Endothelial cell of hepatic sinusoid (primary cell): ENCODE measurements around the gene GSTT4.
"Not testable (repeated sequence)": the region's sequence is repeated elsewhere in the genome, so short reads cannot be mapped to it uniquely, and the experiment has no call there.

Experiments
- in situ Hi-C: cut with HindIII; loops from 2 replicates; pipeline ENCODE4 v1.10.0; 2017; ENCODE audit warnings: low sequenced_read_pairs

Gene GSTT4

DNA sequence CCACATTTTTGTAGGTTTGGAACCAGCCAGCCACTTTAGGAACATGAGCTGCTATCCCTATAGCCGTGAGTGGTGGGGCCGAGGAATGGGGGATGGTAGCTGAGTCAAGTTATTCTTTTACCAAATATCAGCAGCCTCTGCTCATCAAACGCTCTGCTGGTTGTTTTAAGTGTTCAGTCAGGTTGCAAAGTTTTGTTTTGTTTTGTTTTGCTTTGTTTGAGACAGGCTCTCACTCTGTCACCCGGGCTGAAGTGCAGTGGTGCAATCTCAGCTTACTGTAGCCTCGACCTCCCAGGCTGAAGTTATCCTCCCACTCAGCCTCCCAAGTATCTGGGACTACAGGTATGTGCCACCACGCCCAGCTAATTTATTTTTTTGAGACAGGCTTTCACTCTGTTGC lies 20.2 kb upstream of the GSTT4 start:
- in situ Hi-C loops = no loop called here

DNA sequence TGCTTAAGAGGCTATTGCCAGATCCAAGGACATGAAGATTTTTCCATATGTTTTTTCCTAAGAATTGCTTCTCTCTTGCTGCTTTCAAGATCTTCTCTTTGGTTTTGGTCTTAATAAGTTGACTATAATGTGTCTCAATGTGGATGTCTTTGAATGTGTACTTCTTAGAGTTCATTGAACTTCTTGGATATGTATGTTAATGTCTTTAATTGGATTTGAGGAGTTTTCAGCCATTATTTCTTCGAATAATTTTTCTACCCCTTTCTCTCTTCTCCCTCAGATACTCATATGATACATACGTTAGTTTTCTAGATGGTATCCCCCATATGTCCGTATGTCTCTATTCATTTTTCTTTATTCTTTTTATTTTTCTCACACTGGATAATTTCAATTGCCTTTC lies 19.1 kb upstream of the GSTT4 start:
- in situ Hi-C loops = no loop called here

DNA sequence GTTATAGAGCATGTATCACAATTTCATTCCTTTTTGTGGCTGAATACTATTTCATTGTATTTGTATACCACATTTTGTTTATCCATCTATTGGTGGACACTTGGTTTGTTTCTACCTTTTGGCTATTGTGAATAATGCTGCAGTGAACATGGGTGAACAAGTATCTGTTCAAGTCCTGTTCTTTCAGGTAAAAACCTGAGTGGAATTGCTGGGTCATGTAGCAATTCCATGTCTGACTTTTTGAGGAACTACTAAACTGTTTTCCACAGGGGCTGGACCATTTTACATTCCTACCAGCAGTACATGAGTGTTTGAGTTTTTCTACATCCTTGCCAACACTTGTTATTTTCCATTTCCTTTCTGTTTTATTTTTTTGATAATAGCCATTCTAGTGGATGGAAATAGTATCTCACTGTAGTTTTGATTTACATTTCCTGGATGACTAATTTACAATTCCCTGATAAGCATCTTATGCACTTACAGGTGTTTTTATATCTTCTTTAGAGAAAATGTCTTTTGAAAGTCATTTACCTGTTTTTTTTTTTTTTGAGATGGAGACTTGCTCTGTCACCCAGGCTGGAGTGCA lies 18.0 kb upstream of the GSTT4 start:
- in situ Hi-C loops = no loop called here

DNA sequence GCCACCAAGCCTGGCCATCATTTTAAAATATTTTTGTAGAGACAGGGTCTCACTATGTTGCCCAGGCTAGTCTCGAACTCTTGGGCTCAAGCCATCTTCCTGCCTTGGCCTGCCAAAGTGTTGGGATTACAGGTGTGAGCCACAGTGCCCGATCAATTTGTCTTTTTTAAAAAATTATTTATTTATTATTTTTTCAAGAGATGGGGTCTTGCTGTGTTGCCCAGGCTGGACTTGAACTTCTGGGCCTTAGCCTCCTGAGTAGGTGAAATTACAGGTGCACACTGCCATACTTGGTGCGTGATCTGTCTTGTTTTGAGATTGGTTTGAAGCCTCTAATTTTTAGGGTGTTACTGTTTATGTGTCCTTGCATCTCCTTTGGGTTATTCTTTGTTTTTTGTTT lies 16.1 kb upstream of the GSTT4 start:
- in situ Hi-C loops = no loop called here

DNA sequence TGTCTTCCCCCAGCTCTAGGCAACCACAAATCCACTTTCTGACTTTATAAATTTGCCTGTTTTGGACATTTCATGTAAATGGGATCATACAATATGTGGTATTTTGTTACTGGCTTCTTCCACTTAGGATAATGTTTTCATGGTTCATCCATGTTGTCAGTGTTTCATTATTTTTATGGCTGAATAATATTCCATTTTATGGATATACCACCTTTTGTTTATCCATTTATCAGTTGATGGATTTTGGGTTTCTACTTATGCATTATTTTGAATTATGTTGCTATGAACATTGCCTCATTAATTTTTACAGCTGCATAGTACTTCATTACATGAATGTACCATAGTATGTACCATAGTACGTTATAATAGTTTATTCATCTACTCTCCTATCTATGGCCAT lies 10.9 kb upstream of the GSTT4 start:
- in situ Hi-C loops = no loop called here

DNA sequence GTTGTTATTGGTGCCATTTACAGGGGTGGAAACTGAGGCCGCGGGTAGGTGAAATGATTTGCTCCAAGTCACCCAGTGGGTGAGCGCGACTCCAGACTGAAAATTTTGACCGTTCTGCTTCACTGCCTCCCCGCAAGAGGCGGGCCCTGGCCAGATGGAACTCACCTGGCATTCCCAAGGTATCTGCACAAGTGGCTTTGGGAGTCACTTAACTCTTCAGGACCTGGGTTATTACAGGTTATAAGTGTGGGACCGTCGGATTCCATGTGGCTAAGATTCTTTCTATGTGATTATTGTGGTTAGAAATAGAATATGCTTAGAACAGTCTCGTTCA lies 6.4 kb upstream of the GSTT4 start:
- in situ Hi-C loops = no loop called here

DNA sequence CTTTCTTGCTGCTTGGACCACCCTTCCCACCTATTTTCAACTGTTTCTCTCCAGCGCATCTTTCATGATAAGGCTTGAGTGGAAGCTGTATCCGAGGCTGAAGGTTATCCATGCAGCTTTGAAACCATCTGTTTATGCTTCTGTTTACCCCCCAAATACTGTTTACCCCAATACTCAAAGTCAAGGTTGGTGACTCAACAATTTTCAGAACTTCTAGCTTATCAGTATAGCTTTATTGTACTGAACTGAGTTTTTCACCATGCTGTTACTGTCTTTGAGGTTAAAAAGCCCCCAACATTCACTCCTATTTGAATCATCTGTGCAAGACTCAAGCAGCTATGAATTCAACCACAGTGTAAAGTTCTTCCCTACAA lies 4.8 kb upstream of the GSTT4 start:
- in situ Hi-C loops = no loop called here

DNA sequence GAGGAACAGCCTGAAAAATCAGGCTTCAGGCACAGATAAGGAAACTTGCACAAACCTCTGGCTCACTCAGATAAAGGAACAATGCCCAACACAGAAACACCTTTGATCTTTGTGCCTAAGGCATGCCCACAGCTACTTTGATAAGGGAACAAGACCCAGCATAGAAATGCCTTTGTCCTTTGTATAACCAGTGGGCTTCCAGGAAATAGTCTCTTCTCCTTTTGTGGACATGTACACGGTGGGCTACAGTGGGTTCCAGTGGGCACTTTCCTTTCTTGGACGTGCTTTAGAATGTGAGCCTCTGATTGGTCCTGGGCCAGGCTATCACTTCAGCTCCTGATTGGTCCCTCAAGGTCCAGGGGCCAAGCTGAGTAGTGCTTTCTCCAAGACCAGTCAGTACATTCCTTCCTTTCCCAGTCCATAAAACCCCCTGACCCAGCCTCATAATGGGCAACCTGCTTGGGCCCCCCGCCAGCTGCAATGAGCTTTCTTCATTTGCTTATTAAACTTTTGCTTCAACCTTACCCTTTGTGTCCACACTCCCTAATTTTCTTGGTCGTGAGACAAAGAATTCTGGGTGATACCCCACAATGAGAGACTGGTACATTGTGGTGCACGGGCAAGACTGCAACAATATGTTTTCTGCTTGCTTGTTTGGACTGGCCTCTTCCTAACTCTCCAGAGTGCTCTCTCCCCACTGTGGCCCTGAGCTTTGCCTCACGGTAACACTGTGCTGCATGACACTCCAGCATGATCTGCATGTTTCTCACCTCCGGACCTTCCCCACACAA lies 4.2 kb upstream of the GSTT4 start:
- in situ Hi-C loops = loop anchor here (10.0 kb wide), 1 partner anchor 145 kb away; no protein-coding TSS in a partner anchor

DNA sequence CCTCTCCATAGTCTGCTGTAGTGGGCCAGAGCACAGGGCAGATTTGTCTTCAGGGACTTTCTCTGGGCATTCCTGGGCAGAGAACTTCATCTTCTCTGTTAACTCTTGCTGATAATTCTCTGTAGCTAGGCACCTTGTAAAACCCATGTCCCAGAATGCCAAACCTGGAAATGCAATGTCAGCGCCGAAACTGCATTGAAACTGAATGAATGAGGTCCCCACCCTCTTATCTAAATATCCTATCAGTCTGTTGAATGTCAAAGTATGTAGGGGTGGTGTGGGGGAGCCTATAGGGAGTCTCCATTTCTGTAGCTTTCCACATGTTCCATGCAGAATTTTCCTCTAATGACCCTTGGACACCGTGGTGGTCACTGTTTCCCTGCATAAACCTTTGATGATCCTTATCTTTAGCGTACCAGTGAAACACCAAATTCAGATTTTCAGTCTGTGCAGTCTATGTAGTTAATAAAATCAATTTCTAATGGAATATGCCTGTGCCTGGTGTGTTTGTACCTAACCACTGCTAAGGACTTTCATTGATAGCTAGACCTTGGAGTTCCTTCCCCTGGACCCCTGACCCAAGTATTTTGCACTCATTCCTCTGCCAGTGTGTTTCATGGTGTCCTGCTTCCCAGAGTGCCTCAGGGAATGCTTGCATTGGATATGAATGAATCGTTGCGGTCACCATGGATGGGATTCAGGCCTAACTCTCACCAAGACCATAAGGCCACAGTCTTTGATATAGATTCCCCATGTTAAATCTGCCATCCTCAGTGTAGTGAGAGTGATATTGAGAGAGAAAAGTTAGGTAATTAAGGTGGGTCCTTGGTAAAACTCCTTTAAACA lies 3.4 kb upstream of the GSTT4 start:
- in situ Hi-C loops = loop anchor here (10.0 kb wide), 1 partner anchor 146 kb away; no protein-coding TSS in a partner anchor

DNA sequence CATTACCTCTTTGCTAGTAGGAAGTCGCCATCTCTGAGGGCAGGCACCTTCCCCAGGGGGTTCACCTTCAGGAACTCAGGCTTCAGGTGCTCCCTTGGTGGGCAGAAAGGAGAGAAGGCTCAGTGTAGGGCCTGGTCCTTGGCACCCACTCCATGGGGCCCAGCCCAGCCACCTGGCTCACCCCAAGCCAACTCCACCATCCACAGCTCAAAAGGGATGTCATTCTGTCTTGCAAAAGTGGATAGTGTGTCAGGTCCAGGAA lies 2.7 kb upstream of the GSTT4 start:
- in situ Hi-C loops = loop anchor here (10.0 kb wide), 1 partner anchor 147 kb away; no protein-coding TSS in a partner anchor

DNA sequence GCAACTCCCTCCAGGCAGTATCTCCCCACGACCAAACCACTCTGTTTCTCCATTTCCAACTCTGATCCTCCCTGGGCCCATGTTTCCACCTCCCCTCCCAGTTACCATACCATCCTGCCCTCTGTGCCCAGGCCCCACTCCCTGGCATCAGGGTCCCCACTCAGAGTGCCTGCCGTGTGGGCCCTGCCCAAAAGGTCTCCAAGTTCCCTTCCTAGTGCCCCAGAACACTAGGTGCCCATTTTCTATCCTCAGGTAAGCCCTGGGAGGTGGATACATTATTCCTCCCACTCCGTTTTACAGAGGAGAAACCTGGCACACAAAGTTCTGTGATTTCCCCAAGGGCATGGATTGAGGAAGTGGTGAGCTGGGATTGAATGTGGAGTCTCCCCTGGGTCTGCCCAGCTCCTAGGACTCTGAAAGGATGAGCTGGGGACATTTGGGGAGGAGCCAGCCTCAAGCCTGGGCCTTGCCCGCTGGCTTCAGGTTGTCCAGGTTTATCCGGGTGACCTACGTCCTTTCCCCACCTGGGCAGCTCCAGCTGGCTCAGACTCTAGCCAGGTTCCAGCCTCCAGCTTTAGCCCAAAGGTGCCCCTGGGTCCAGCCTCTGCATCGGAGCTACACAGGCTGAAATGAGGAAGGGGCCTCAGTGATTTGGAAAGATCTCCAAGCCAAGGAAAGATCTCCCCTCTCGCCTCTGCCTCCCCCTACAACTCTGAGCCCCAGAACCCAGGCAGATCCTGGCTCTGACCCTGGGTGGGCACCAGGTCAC lies 2.2 kb upstream of the GSTT4 start:
- in situ Hi-C loops = loop anchor here (10.0 kb wide), 1 partner anchor 147 kb away; no protein-coding TSS in a partner anchor

DNA sequence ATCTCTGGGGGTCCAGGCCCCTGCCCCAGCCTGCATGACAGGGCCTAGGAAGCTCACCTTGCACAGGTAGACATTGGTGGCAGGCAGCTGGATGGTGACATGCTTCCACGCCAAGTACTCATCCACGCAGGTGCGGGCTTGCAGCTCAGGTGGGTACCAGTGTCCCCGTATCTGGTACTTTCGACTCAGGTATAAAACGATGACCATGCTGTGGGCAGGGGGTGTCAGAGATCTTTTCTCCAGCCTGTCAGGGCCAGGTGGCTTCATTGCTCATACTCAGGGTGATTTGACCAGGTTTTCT lies 1.6 kb upstream of the GSTT4 start:
- in situ Hi-C loops = loop anchor here (10.0 kb wide), 1 partner anchor 148 kb away; no protein-coding TSS in a partner anchor

DNA sequence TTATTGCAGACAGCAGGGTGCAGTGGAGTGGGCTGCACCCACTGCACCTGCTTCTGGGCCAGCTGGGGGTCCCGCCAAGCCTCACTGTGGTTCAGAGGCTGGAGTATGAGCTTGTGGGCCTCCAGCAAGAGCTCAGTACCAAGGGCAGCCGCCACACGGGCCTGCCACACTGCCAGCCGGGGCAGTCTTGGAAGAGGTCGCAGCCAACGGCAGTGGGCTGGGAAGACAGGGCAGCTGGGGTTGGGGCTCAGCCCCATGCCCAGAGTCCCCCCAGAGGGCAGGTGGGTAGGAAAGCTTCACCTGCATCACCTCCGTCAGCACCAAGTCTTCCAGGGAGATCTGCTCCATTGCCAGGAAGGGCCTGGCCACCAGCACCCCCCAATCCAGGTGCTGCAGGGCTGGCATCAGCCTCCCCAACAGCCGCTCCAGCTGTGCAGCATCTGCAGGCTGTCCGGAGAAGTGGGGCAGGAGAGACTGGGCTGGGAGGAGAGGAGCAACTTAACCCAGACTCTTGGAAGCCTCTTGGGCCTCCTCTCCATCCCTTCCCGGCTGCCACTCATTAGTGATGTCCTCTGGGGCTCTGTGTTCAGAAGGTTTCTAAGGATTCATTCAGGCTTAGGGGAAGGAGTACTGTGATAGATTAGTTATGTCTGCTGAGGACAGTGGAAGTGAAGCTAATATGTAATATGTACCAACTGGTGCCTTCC lies 1.1 kb upstream of the GSTT4 start:
- in situ Hi-C loops = loop anchor here (10.0 kb wide), 1 partner anchor 148 kb away; no protein-coding TSS in a partner anchor

DNA sequence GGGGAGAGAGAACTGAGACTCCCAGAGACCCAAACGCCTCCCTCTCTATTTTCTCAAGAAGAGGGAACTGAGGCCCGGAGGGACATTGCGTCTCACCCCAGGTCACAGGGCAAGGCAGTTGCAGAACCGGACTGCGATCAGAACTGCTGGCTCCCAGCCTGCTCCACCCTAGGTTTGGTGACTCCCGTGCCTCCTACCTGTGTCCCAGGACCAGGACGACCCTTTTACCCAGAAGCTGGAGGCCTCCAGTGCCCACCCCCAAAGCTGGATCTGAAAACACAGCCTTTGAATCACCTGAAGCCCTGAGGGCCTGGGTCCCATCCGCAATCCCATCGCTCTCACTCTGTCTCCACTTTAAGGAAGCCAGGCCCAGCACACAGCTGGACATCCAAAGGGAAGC lies 1.4 kb downstream of the GSTT4 start:
- in situ Hi-C loops = loop anchor here (10.0 kb wide), 1 partner anchor 151 kb away; no protein-coding TSS in a partner anchor

DNA sequence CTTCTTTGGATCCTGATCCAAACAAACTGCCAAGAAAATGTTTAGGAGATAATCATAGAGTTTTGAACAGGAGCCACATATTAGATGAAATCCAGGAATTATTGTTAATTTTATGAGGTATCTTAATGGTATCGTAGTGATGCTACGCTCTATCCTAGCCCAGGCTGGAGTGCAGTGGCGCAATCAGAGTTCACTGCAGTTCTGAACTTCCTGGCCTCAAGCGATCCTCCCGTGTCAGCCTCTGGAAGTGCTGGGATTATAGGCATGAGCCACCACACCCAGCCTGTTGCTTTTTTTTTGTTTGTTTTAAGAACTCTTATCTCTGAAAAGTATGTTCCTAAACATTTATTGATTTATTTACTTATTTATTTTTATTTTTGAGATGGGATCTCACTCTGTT lies 2.4 kb downstream of the GSTT4 start:
- in situ Hi-C loops = loop anchor here (10.0 kb wide), 1 partner anchor 152 kb away; no protein-coding TSS in a partner anchor

DNA sequence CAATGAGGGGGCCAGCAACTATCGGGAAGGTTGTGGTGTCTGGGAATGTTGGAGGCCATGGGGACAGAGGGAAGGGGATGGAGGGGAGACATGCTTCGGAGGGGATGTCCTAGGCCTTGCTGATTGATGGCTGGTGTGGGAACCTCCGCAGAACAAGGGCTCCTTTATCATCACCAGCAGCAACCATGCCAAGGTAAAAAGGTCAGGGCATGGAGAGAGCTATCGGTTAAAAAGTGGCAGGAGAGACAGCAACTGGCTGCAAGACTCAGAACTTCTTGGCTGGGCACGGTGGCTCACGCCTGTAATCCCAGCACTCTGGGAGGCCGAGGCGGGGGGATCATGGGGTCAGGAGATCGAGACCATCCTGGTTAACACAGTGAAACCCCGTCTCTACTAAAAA lies 3.0 kb downstream of the GSTT4 start:
- in situ Hi-C loops = loop anchor here (10.0 kb wide), 1 partner anchor 153 kb away; no protein-coding TSS in a partner anchor

DNA sequence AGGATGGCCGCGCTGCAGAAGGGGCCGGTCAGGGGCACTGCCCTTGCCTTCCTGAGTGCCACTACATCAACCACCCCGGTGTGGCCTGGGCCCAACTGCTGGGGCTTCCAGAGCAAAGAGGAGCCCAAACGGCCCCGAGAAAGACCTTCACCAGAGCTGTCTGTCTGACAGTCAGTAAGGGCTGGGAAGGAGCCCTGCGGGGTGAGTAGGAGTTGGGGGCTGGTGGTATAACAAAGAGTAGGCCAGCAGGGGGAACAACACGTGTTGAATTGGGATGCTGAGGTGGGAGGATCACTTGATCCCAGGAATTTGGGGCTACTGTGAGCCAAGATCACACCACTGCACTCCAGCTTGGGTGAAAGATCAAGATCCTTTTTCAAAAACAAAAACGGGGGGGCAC lies 3.9 kb downstream of the GSTT4 start:
- in situ Hi-C loops = loop anchor here (10.0 kb wide), 1 partner anchor 153 kb away; no protein-coding TSS in a partner anchor

DNA sequence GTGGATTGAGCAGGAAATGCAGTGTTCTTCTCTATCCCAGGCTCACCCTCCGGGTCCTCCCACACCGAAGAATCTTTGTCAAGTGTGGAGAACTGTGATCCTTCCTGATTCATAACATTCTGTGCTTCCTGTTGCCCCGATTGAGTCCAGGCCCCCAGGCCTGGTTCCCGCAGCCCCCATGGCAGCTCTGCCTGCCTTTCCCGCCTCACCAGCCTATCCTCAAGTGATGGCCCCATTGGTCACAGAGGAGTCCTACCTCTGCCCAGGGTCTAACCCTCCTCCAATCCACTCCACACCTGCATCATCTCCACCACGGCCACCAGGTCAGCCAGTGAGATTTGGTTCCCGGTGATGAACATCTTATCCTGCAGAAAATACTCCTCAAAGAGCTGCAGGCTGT lies 5.5 kb downstream of the GSTT4 start:
- in situ Hi-C loops = loop anchor here (10.0 kb wide), 1 partner anchor 155 kb away; no protein-coding TSS in a partner anchor

DNA sequence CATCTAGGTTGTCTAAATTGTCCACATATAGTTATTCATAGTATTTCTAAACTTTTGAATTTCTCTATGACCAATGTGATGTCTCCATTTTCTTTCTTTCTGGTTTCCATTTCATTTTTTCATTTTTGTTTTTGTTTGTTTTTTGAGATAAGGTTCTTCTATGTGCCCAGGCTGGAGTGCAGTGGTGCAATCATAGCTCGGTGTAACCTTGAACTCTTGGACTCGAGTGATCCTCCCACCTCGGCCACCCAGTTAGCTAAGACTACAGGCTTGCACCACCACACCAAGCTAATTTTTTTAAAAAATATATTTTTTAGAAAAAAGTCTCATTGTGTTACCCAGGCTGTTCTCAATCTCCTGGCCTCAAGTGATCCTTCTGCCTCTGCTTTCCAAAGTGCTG lies 8.2 kb downstream of the GSTT4 start:
- in situ Hi-C loops = no loop called here

DNA sequence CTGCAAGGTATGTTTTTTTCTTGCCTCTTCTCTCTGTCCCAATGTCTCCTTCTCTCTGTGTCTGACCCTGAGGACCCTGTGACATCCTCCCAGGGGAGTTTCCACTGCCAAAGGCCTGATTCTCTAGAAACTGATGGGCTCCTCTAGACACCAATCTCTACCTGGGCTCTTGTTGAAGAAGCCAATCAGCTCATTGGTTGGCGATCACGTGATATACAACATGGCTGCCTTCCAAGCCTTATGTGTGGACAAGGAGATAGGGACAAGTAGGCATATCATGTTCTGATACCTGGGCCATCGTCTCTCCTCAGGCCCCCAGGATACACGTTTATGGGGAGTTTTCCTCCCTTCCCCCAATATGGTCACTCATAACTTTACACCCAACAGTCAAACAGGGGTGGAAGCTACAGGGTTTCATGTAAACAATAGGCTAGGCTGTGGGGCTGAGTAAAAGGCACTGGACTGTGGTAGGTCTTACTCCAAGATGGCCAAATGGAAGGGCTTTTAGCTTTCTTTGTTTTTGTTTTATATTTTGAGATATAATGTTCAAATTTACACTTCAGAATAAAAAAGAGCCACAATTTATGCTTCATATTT lies 11.6 kb downstream of the GSTT4 start:
- in situ Hi-C loops = not testable (repeated sequence)
